A549 (cell line): ENCODE data around the gene ACBD3. TPM values are rescaled to one million over a fixed set of nuclear protein-coding genes. Genes with fewer than 3 reads are reported as not detected.

Experiments used
- ATAC-seq, 2 experiments: fragments of 200-7000 bp in 1 of 2; fragments of >200 bp in 1 of 2; cut with Nextera tagmentation in 1 of 2; cut with Tn5 transposase in 1 of 2; 3 replicates each; pipeline versions ENCODE4 v1.8.0 to v1.9.1; 2018 to 2020; ENCODE audit warnings: mild to moderate bottlenecking in 1 of 2, moderate library complexity in 1 of 2
- CTCF ChIA-PET: fragments of 300-600 bp; sonication (Branson Sonifier 250); formaldehyde crosslinking; extraction: SDS; loops from one replicate; lab custom pipeline; 2021; ENCODE audit warnings: antibody characterized with exemption, inconsistent platforms; lab: Yijun Ruan, JAX
- POLR2A ChIA-PET: fragments of 350-600 bp; formaldehyde crosslinking; extraction: SDS; loops from one replicate; lab custom pipeline; 2021; ENCODE audit warnings: antibody characterized with exemption, inconsistent platforms; lab: Yijun Ruan, JAX
- DNase-seq, 2 experiments: peaks; one replicate each; pipeline versions ENCODE4 v3.0.0 to v3.0.0-alpha.2; 2011 to 2016; ENCODE audit warnings: low read depth in 1 of 2, low spot score in 1 of 2
- FAIRE-seq: peaks from 2 replicates; lab custom pipeline; 2011; peaks lifted over from hg19 to GRCh38; lab: Jason Lieb, UNC
- H3K27ac ChIP-seq, 2 experiments: fragments of >200 bp; sonication (Bioruptor Twin); formaldehyde crosslinking; 3 replicates each; pipeline ENCODE4 v1.5.1; 2016 to 2017
- H3K4me1 ChIP-seq: fragments of >200 bp; sonication (Bioruptor Twin); formaldehyde crosslinking; 3 replicates; pipeline ENCODE4 v1.6.1; 2016
- H3K4me2 ChIP-seq: fragments of >200 bp; sonication (Bioruptor Twin); formaldehyde crosslinking; 3 replicates; pipeline ENCODE4 v1.6.1; 2016
- H3K4me3 ChIP-seq: fragments of >200 bp; sonication (Bioruptor Twin); formaldehyde crosslinking; 3 replicates; pipeline ENCODE4 v1.5.1; 2016
- H3K9me3 ChIP-seq: fragments of >200 bp; sonication (Bioruptor Twin); formaldehyde crosslinking; 3 replicates; pipeline ENCODE4 v1.6.1; 2016
- BCL3 ChIP-seq: fragments of >200 bp; sonication (Bioruptor Twin); formaldehyde crosslinking; IDR thresholded peaks from 3 replicates; pipeline ENCODE4 v1.6.1; 2016
- CBX8 ChIP-seq: fragments of 200-600 bp; sonication (generic); IDR thresholded peaks from 2 replicates; pipeline ENCODE4 v1.6.1; 2016
- CEBPB ChIP-seq, 2 experiments: fragments of >200 bp in 1 of 2; sonication (Bioruptor Twin) in 1 of 2; formaldehyde crosslinking in 1 of 2; IDR thresholded peaks; 2 replicates each; pipeline ENCODE4 v1.6.1; 2012 to 2016
- E2F6 ChIP-seq: IDR thresholded peaks from 2 replicates; pipeline ENCODE4 v1.6.1; 2012; ENCODE audit warnings: low read depth, borderline replicate concordance
- EHF ChIP-seq: fragments of 250-450 bp; sonication (Bioruptor Pico); IDR thresholded peaks from 2 replicates; pipeline ENCODE4 v1.5.0; 2020; ENCODE audit warnings: mild to moderate bottlenecking
- EHMT2 ChIP-seq: fragments of 200-600 bp; sonication (generic); IDR thresholded peaks from 2 replicates; pipeline ENCODE4 v1.6.1; 2016; ENCODE audit warnings: antibody characterized with exemption, low read depth, mild to moderate bottlenecking, moderate library complexity
- ESRRA ChIP-seq: fragments of 150-350 bp; IDR thresholded peaks from 2 replicates; pipeline ENCODE4 v1.6.1; 2014; ENCODE audit warnings: mild to moderate bottlenecking, low read length, borderline replicate concordance
- FOSB ChIP-seq: fragments of 250-450 bp; sonication (Bioruptor Pico); IDR thresholded peaks from 2 replicates; pipeline ENCODE4 v1.5.0; 2020; ENCODE audit warnings: mild to moderate bottlenecking, moderate library complexity
- HES2 ChIP-seq: fragments of >200 bp; sonication (Bioruptor Twin); formaldehyde crosslinking; IDR thresholded peaks from 2 replicates; pipeline ENCODE4 v1.6.1; 2016
- HOXB13 ChIP-seq: fragments of 250-450 bp; sonication (Bioruptor Pico); IDR thresholded peaks from 2 replicates; pipeline ENCODE4 v1.5.0; 2020; ENCODE audit warnings: low read depth, mild to moderate bottlenecking, moderate library complexity
- MYC ChIP-seq: IDR thresholded peaks from 2 replicates; pipeline ENCODE4 v1.6.1; 2012; ENCODE audit warnings: mild to moderate bottlenecking, inconsistent platforms, low read length, improper control_type of control experiment, borderline replicate concordance
- RAD21 ChIP-seq, 2 experiments: fragments of >200 bp in 1 of 2; sonication (Bioruptor Twin) in 1 of 2; formaldehyde crosslinking in 1 of 2; IDR thresholded peaks in 1 of 2; conservative IDR thresholded peaks in 1 of 2; 2 replicates in 1 of 2; 3 replicates in 1 of 2; pipeline ENCODE4 v1.6.1; 2012 to 2018; ENCODE audit warnings: inconsistent platforms in 1 of 2
- RCOR1 ChIP-seq: fragments of 150-350 bp; IDR thresholded peaks from 2 replicates; pipeline ENCODE4 v1.6.1; 2014; ENCODE audit warnings: antibody characterized with exemption, low read length, low read depth
- RNF2 ChIP-seq: fragments of 200-600 bp; sonication (generic); IDR thresholded peaks from 2 replicates; pipeline ENCODE4 v1.6.1; 2016; ENCODE audit warnings: low read depth, mild to moderate bottlenecking, antibody characterized with exemption, moderate library complexity, borderline replicate concordance
- SMC3 ChIP-seq: fragments of >200 bp; sonication (Bioruptor Twin); formaldehyde crosslinking; IDR thresholded peaks from 3 replicates; pipeline ENCODE4 v1.6.1; 2018; ENCODE audit warnings: inconsistent platforms
- TP53 ChIP-seq: fragments of 250-450 bp; sonication (Bioruptor Pico); IDR thresholded peaks from 2 replicates; pipeline ENCODE4 v1.5.0; 2021; ENCODE audit warnings: mild to moderate bottlenecking, moderate library complexity
- ZFP36 ChIP-seq: fragments of 450-650 bp; IDR thresholded peaks from 2 replicates; pipeline ENCODE4 v1.6.1; 2014; ENCODE audit warnings: borderline replicate concordance; ENCODE audit not compliant: partially characterized antibody
- ZSCAN20 ChIP-seq: fragments of 250-450 bp; sonication (Bioruptor Pico); IDR thresholded peaks from 2 replicates; pipeline ENCODE4 v1.8.0; 2022; ENCODE audit warnings: mild to moderate bottlenecking, moderate library complexity
- WGBS: methylation state at CpG from one replicate; pipeline ENCODE4 v1.1.6; 2017; ENCODE audit errors: missing lambda C conversion rate; 5-methylcytosine and 5-hydroxymethylcytosine counted together
- polyA plus RNA-seq, 4 experiments: library from polyadenylated mRNA; depleted of rRNA in 3 of 4; stranded (reverse); fragments of >200 nt; fragmentation: RNase III in 1 of 4; extraction: RNeasy Plus Mini Kit Qiagen cat#74134 plus additional on column Dnase treatment in 1 of 4; gene quantifications; 2 replicates in 3 of 4; 3 replicates in 1 of 4; pipeline ENCODE4 v1.2.3, GENCODE V29; 2011 to 2017

The ACBD3 gene
- polyA plus RNA-seq, 2 of the 4 experiments (the other 2 are of a cell fraction), result 29.8 to 52.9 TPM

DNA sequence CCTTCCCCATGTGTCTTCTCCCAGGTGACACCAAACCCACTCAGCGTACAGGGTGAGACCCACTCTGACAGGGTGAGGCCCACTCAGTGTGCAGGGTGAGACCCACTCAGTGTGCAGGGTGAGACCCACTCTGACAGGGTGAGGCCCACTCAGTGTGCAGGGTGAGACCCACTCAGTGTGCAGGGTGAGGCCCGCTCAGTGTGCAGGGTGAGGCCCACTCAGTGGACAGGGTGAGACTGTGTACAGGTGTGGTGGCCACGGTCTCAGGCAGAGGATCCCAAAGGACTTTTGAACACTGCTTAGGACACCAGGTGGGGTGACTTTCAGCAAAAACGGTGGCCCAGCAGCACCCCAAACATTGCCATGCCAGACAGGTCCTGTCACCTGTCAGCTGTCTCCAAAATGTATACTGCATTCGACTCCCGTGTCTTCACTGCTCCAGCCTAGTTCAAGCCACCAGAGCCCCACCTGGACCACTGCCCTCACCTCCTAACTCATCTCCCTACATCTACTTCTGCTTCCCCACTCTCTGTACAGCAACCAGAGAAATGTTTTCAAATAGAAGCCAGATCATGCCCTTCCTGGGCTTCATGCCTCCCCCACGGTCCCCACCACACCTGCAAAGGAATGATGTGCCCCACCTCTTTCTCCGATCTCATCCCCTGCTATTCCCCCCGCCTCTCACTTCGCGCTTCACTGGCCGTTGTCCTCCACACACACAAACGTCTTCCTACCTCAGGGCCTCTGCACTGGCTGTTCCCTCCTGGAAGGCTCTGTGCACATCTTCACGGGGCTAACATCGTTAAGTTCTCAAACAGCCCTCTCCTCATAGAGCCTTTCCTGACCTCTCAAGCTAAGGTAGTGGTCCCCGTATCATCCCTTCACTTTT is 52.1 kb downstream of the ACBD3 start:
- FAIRE-seq (no peak), DNase-seq (no peak), ATAC-seq (peak; percentile 10 to 20; a peak in 3 of 6 replicates)
- Histone ChIP-seq H3K27ac (no peak overlapping the region), H3K4me1 (0 out of 3 replicates have a peak, but pooled peaks cover 5% of the 10 kb centered on the region), H3K4me3 (no peak overlapping the region), H3K4me2 (no peak overlapping the region), H3K9me3 (no peaks in the 10 kb centered on the region)
- 79% methylated on average over 15 of the region's 16 CpGs for WGBS
- ChIA-PET POLR2A (no interaction called here), CTCF (interaction anchor here (1.1 to 3.4 kb wide), 4 partner anchors 10 to 51 kb away, joined by 3 to 35 read pairs (median 10); no protein-coding TSS in a partner anchor)
- no peak for TF ChIP-seq ZSCAN20
- TF ChIP-seq CEBPB (IDR thresholded peaks at IDR 0.05), result no peak
- TF ChIP-seq HES2, result no peak
- no peak for TF ChIP-seq ESRRA
- TF ChIP-seq EHMT2, result no peak
- no peak for TF ChIP-seq TP53
- TF ChIP-seq FOSB (CRISPR knock-in tag), result no peak
- TF ChIP-seq MYC, result no peak
- TF ChIP-seq RAD21 (conservative IDR thresholded peaks at IDR 0.05 in 1 of 2, IDR thresholded peaks at IDR 0.05 in 1 of 2), result no peak
- TF ChIP-seq ZFP36, result no peak
- no peak for TF ChIP-seq E2F6
- TF ChIP-seq HOXB13 (CRISPR knock-in tag), result no peak
- TF ChIP-seq BCL3, result no peak

DNA sequence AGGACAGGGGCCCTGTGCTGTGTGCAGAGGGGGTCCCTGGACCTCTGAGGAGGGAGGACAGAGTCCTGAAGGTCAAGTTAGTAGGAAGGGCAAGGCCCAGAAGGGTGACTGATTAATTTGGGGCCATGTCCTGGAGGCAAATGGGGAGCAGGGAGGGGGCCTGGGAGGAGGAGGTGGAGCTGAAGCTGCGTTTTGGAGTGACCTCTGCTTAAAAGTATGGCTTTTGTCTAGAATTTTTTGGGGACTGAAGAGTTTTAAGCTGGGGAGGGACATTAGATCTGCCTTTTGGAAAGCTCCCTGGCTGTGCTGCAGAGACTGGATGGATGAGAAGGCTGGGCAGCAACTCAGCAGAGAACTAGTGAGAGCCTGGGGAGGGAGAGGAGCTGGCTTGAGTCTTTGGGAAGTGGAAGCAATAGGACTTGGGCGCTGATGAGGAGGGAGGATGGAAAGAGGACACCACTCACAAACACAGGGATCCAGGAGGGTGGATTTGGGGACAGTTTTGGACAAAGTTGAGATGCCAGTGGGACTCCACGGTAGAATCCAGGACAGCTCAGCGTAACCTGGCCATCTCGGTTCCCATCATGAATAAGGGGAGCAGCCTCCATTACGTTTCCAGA is 52.9 kb downstream of the ACBD3 start:
- TF ChIP-seq CBX8 (no peak), ESRRA (no peak), RCOR1 (no peak), EHF (CRISPR knock-in tag) (no peak), RNF2 (no peak), SMC3 (no peak)
- 0 out of 6 replicates have a peak overlapping the region, but pooled peaks of 1 of the 2 experiments have one; percentile 17 for H3K27ac ChIP-seq
- POLR2A ChIA-PET, result no interaction called here
- peak in 1 of 2 experiments; percentile 7; a peak in 1 of 6 replicates for ATAC-seq
- no peak overlapping the region for H3K4me2 ChIP-seq
- FAIRE-seq, result no peak
- peaks cover 11% of the 10 kb centered on the region for H3K4me1 ChIP-seq
- CTCF ChIA-PET, result interaction anchor here (0.6 to 1.8 kb wide), 6 partner anchors 9 to 76 kb away, joined by 3 to 16 read pairs (median 4); no protein-coding TSS in a partner anchor
- DNase-seq, result no peak
- no peak overlapping the region for H3K4me3 ChIP-seq
- WGBS, result 83% methylated on average over 6 of the region's 6 CpGs
- H3K9me3 ChIP-seq, result peaks cover 5% of the 10 kb centered on the region; the same call in 1 of the 3 replicates
